Hepatocyte (in vitro differentiated cells): ENCODE data around the gene CPM.

Experiments used
- EZH2 ChIP-seq: fragments of 200-600 bp; sonication (generic); IDR thresholded peaks from 2 replicates; pipeline ENCODE4 v1.6.1; 2016; ENCODE audit warnings: antibody characterized with exemption, mild to moderate bottlenecking, borderline replicate concordance
- EZH2phosphoT487 ChIP-seq: fragments of 200-600 bp; sonication (generic); IDR thresholded peaks from one replicate; pipeline ENCODE4 v1.6.1; 2018; ENCODE audit warnings: antibody characterized with exemption, mild to moderate bottlenecking, low read depth, moderate library complexity; ENCODE audit not compliant: unreplicated experiment, severe bottlenecking
- TF ChIP-seq, protein P1 (sequence below): fragments of 200-600 bp; sonication (generic); IDR thresholded peaks from 2 replicates; pipeline ENCODE4 v1.5.1; 2016; ENCODE audit warnings: antibody characterized with exemption, mild to moderate bottlenecking; ENCODE audit not compliant: poor library complexity

- TF ChIP-seq, protein P1, sequence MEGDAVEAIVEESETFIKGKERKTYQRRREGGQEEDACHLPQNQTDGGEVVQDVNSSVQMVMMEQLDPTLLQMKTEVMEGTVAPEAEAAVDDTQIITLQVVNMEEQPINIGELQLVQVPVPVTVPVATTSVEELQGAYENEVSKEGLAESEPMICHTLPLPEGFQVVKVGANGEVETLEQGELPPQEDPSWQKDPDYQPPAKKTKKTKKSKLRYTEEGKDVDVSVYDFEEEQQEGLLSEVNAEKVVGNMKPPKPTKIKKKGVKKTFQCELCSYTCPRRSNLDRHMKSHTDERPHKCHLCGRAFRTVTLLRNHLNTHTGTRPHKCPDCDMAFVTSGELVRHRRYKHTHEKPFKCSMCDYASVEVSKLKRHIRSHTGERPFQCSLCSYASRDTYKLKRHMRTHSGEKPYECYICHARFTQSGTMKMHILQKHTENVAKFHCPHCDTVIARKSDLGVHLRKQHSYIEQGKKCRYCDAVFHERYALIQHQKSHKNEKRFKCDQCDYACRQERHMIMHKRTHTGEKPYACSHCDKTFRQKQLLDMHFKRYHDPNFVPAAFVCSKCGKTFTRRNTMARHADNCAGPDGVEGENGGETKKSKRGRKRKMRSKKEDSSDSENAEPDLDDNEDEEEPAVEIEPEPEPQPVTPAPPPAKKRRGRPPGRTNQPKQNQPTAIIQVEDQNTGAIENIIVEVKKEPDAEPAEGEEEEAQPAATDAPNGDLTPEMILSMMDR = no peak
- TF ChIP-seq EZH2 = no peak
- no peak for TF ChIP-seq EZH2phosphoT487
These were observed 47.6 kb downstream of the CPM start for GRCh38 chr12:68885381-68885780.
